NT2/D1 (cell line): ENCODE results near the gene HEPACAM.
A peak's percentile ranks its signal among the peaks of the same experiment; 100 is the strongest.

Experiments used
- DNase-seq: peaks from one replicate; pipeline ENCODE4 v3.0.0-alpha.2; 2011; ENCODE audit warnings: low read depth, low spot score
- H3K27me3 ChIP-seq: 2 replicates; pipeline ENCODE4 v1.6.0; 2011; ENCODE audit warnings: mild to moderate bottlenecking; ENCODE audit not compliant: insufficient read length, insufficient read depth
- H3K36me3 ChIP-seq: 2 replicates; pipeline ENCODE4 v1.6.1; 2011; ENCODE audit warnings: mild to moderate bottlenecking, low read length, mixed read lengths; ENCODE audit not compliant: insufficient read depth, insufficient read length
- H3K4me1 ChIP-seq: 2 replicates; pipeline ENCODE4 v1.5.1; 2011; ENCODE audit not compliant: insufficient read depth, insufficient read length
- H3K4me3 ChIP-seq: 2 replicates; pipeline ENCODE4 v1.5.1; 2011; ENCODE audit warnings: low read depth; ENCODE audit not compliant: insufficient read length
- H3K9ac ChIP-seq: 2 replicates; pipeline ENCODE4 v1.6.0; 2011; ENCODE audit warnings: low read depth; ENCODE audit not compliant: insufficient read length
- H3K9me3 ChIP-seq: 2 replicates; pipeline ENCODE4 v1.5.1; 2011; ENCODE audit warnings: mild to moderate bottlenecking, low read length; ENCODE audit not compliant: insufficient read depth
- SUZ12 ChIP-seq: IDR thresholded peaks from 2 replicates; pipeline ENCODE4 v1.6.1; 2011; ENCODE audit not compliant: insufficient read length, insufficient read depth; ENCODE audit errors: extremely low read depth
- YY1 ChIP-seq: IDR thresholded peaks from 2 replicates; pipeline ENCODE4 v1.6.1; 2011; ENCODE audit not compliant: insufficient read length, insufficient read depth
- ZNF274 ChIP-seq: IDR thresholded peaks from 2 replicates; pipeline ENCODE4 v1.6.1; 2011; ENCODE audit warnings: mild to moderate bottlenecking, low read depth, low read length

Gene HEPACAM

GRCh38 chr11:124918950-124919349, 16.9 kb downstream of the HEPACAM start, which contains the start of gene HEPN1:
TSS of gene HEPN1 (plus strand) at chr11:124919250.
- no peak within 1 kb of the TSS for H3K4me3 ChIP-seq
- H3K4me1 ChIP-seq, result peaks cover 4% of the 10 kb centered on the region
- no peaks in the 10 kb centered on the region for H3K36me3 ChIP-seq
- H3K9me3 ChIP-seq, result no peaks in the 10 kb centered on the region
- no peak within 1 kb of the TSS for H3K9ac ChIP-seq
- TF ChIP-seq ZNF274, result no peak
- TF ChIP-seq SUZ12, result no peak
- TF ChIP-seq YY1, result no peak
- no peak for DNase-seq
- peaks cover 4% of the 10 kb centered on the region for H3K27me3 ChIP-seq

- no peak for TF ChIP-seq YY1
- no peak for TF ChIP-seq ZNF274
- TF ChIP-seq SUZ12, result no peak
- Histone ChIP-seq H3K4me1 (peaks cover 4% of the 10 kb centered on the region), H3K9me3 (peaks cover 2% of the 10 kb centered on the region; the same call in 1 of the 2 replicates), H3K9ac (no peak overlapping the region), H3K36me3 (no peaks in the 10 kb centered on the region), H3K27me3 (peaks cover 4% of the 10 kb centered on the region), H3K4me3 (no peak overlapping the region)
- no peak for DNase-seq
Observed at GRCh38 chr11:124917115-124917637, 18.7 kb downstream of the HEPACAM start.

- DNase-seq, result no peak
- Histone ChIP-seq H3K4me3 (no peak overlapping the region), H3K9me3 (peaks cover 6% of the 10 kb centered on the region; the same call in 1 of the 2 replicates), H3K4me1 (no peaks in the 10 kb centered on the region), H3K36me3 (no peaks in the 10 kb centered on the region), H3K9ac (no peak overlapping the region), H3K27me3 (no peaks in the 10 kb centered on the region)
- TF ChIP-seq YY1 (no peak), ZNF274 (no peak), SUZ12 (no peak)
Observed at GRCh38 chr11:124916370-124916710, 19.5 kb downstream of the HEPACAM start.

GRCh38 chr11:124915541-124916369, 20.1 kb downstream of the HEPACAM start:
- no peak for DNase-seq
- Histone ChIP-seq H3K4me1 (no peaks in the 10 kb centered on the region), H3K27me3 (no peaks in the 10 kb centered on the region), H3K36me3 (no peaks in the 10 kb centered on the region), H3K9me3 (peaks cover 6% of the 10 kb centered on the region; the same call in 1 of the 2 replicates), H3K9ac (no peak overlapping the region), H3K4me3 (no peak overlapping the region)
- TF ChIP-seq YY1, result no peak
- TF ChIP-seq SUZ12, result no peak
- no peak for TF ChIP-seq ZNF274

- TF ChIP-seq ZNF274 (no peak), YY1 (no peak), SUZ12 (no peak)
- no peak for DNase-seq
- Histone ChIP-seq H3K27me3 (no peaks in the 10 kb centered on the region), H3K9ac (no peak overlapping the region), H3K36me3 (no peaks in the 10 kb centered on the region), H3K9me3 (no peaks in the 10 kb centered on the region), H3K4me1 (peaks cover 3% of the 10 kb centered on the region), H3K4me3 (no peak overlapping the region)
Observed at GRCh38 chr11:124902616-124903015, 33.2 kb downstream of the HEPACAM start.

- TF ChIP-seq YY1 (no peak), ZNF274 (no peak), SUZ12 (no peak)
- Histone ChIP-seq H3K9ac (no peak overlapping the region), H3K9me3 (no peaks in the 10 kb centered on the region), H3K36me3 (no peaks in the 10 kb centered on the region), H3K27me3 (no peaks in the 10 kb centered on the region), H3K4me3 (no peak overlapping the region), H3K4me1 (peaks cover 7% of the 10 kb centered on the region)
- DNase-seq, result peak; percentile 48
Observed at GRCh38 chr11:124900464-124900863, 35.4 kb downstream of the HEPACAM start.

- Histone ChIP-seq H3K4me3 (no peak overlapping the region), H3K9ac (no peak overlapping the region), H3K27me3 (no peaks in the 10 kb centered on the region), H3K4me1 (peaks cover 7% of the 10 kb centered on the region), H3K36me3 (no peaks in the 10 kb centered on the region), H3K9me3 (no peaks in the 10 kb centered on the region)
- TF ChIP-seq YY1 (no peak), SUZ12 (no peak), ZNF274 (no peak)
- DNase-seq, result no peak
Observed at GRCh38 chr11:124899383-124900145, 36.3 kb downstream of the HEPACAM start.
